WTC11 (cell line): Measurements from ENCODE around the gene SLC29A1. TPM values are rescaled to one million over a fixed set of nuclear protein-coding genes. Genes with fewer than 3 reads are reported as not detected.
A peak's percentile ranks its signal among the peaks of the same experiment; 100 is the strongest.

Experiments
- CREB1 ChIP-seq: sonication (generic); formaldehyde crosslinking; IDR thresholded peaks from 2 replicates; pipeline ENCODE4 v1.8.0; 2023; ENCODE audit warnings: mild to moderate bottlenecking, missing genetic modification reagents
- CREM ChIP-seq: sonication (generic); formaldehyde crosslinking; IDR thresholded peaks from 2 replicates; pipeline ENCODE4 v1.8.1; 2022; ENCODE audit warnings: mild to moderate bottlenecking, missing genetic modification reagents, moderate library complexity
- ELF4 ChIP-seq: sonication (generic); formaldehyde crosslinking; IDR thresholded peaks from 2 replicates; pipeline ENCODE4 v1.8.1; 2022; ENCODE audit warnings: low read depth, mild to moderate bottlenecking, moderate library complexity, missing genetic modification reagents
- FOXP1 ChIP-seq: sonication (generic); formaldehyde crosslinking; IDR thresholded peaks from 2 replicates; pipeline ENCODE4 v1.8.0; 2022; ENCODE audit warnings: missing genetic modification reagents, mild to moderate bottlenecking, moderate library complexity, borderline replicate concordance
- GABPB1 ChIP-seq: sonication (generic); formaldehyde crosslinking; IDR thresholded peaks from 2 replicates; pipeline ENCODE4 v1.8.1; 2023; ENCODE audit warnings: mild to moderate bottlenecking, missing genetic modification reagents
- NFATC4 ChIP-seq: fragments of 250-450 bp; sonication (Bioruptor Pico); IDR thresholded peaks from 2 replicates; pipeline ENCODE4 v1.9.0; 2021; ENCODE audit warnings: mild to moderate bottlenecking
- NR1H2 ChIP-seq: sonication (generic); formaldehyde crosslinking; IDR thresholded peaks from 2 replicates; pipeline ENCODE4 v1.9.0; 2021; ENCODE audit warnings: mild to moderate bottlenecking, moderate library complexity, missing genetic modification reagents
- NR2C2 ChIP-seq: sonication (generic); formaldehyde crosslinking; IDR thresholded peaks from 2 replicates; pipeline ENCODE4 v1.8.0; 2022; ENCODE audit warnings: mild to moderate bottlenecking, missing genetic modification reagents
- SP1 ChIP-seq: sonication (generic); formaldehyde crosslinking; conservative IDR thresholded peaks from 2 replicates; pipeline ENCODE4 v1.8.1; 2022; ENCODE audit warnings: missing genetic modification reagents
- TEAD1 ChIP-seq: sonication (generic); formaldehyde crosslinking; IDR thresholded peaks from 2 replicates; pipeline ENCODE4 v1.8.0; 2022; ENCODE audit warnings: mild to moderate bottlenecking, missing genetic modification reagents
- TEAD4 ChIP-seq: sonication (generic); formaldehyde crosslinking; IDR thresholded peaks from 2 replicates; pipeline ENCODE4 v1.8.0; 2022; ENCODE audit warnings: mild to moderate bottlenecking, missing genetic modification reagents
- ZNF138 ChIP-seq: sonication (generic); formaldehyde crosslinking; conservative IDR thresholded peaks from 2 replicates; pipeline ENCODE4 v1.8.1; 2022; ENCODE audit warnings: mild to moderate bottlenecking, moderate library complexity, missing genetic modification reagents
- ZNF317 ChIP-seq: sonication (generic); formaldehyde crosslinking; IDR thresholded peaks from 2 replicates; pipeline ENCODE4 v1.8.1; 2023; ENCODE audit warnings: low read depth, mild to moderate bottlenecking, moderate library complexity, missing genetic modification reagents, borderline replicate concordance
- total RNA-seq: library from RNA; stranded (reverse); gene quantifications from 3 replicates; pipeline ENCODE4 v1.2.3, GENCODE V29; 2021
- TF ChIP-seq, protein P1 (sequence below): sonication (generic); formaldehyde crosslinking; IDR thresholded peaks from 2 replicates; pipeline ENCODE4 v1.8.1; 2023; ENCODE audit warnings: mild to moderate bottlenecking, missing genetic modification reagents, borderline replicate concordance
- TF ChIP-seq, protein P2 (sequence below): fragments of 250-450 bp; sonication (Bioruptor Pico); IDR thresholded peaks from 2 replicates; pipeline ENCODE4 v1.9.0; 2021; ENCODE audit warnings: moderate library complexity, mild to moderate bottlenecking, inconsistent platforms, borderline replicate concordance
- TF ChIP-seq, protein P3 (sequence below): sonication (generic); formaldehyde crosslinking; conservative IDR thresholded peaks from 2 replicates; pipeline ENCODE4 v1.8.1; 2022; ENCODE audit warnings: mild to moderate bottlenecking, missing genetic modification reagents
- TF ChIP-seq, protein P4 (sequence below): sonication (generic); formaldehyde crosslinking; IDR thresholded peaks from 2 replicates; pipeline ENCODE4 v1.8.0; 2022; ENCODE audit warnings: mild to moderate bottlenecking, missing genetic modification reagents
- TF ChIP-seq, protein P5 (sequence below): sonication (generic); formaldehyde crosslinking; IDR thresholded peaks from 2 replicates; pipeline ENCODE4 v1.8.1; 2023; ENCODE audit warnings: mild to moderate bottlenecking, moderate library complexity, missing genetic modification reagents
- TF ChIP-seq, protein P6 (sequence below): sonication (generic); formaldehyde crosslinking; IDR thresholded peaks from 2 replicates; pipeline ENCODE4 v1.8.1; 2022; ENCODE audit warnings: missing genetic modification reagents, borderline replicate concordance
- TF ChIP-seq, protein P7 (sequence below): sonication (generic); formaldehyde crosslinking; IDR thresholded peaks from 2 replicates; pipeline ENCODE4 v1.8.0; 2022; ENCODE audit warnings: mild to moderate bottlenecking, missing genetic modification reagents
- TF ChIP-seq, protein P8 (sequence below): sonication (generic); formaldehyde crosslinking; IDR thresholded peaks from 2 replicates; pipeline ENCODE4 v1.8.1; 2023; ENCODE audit warnings: mild to moderate bottlenecking, missing genetic modification reagents
- TF ChIP-seq, protein P9 (sequence below): sonication (generic); formaldehyde crosslinking; IDR thresholded peaks from 2 replicates; pipeline ENCODE4 v1.8.0; 2022; ENCODE audit warnings: mild to moderate bottlenecking, missing genetic modification reagents
- TF ChIP-seq, protein P10 (sequence below): fragments of 250-450 bp; sonication (Bioruptor Pico); IDR thresholded peaks from 2 replicates; pipeline ENCODE4 v1.8.0; 2021; ENCODE audit warnings: mild to moderate bottlenecking

Gene SLC29A1
- total RNA-seq, 1 experiment from 2014 or later = 139 TPM

DNA sequence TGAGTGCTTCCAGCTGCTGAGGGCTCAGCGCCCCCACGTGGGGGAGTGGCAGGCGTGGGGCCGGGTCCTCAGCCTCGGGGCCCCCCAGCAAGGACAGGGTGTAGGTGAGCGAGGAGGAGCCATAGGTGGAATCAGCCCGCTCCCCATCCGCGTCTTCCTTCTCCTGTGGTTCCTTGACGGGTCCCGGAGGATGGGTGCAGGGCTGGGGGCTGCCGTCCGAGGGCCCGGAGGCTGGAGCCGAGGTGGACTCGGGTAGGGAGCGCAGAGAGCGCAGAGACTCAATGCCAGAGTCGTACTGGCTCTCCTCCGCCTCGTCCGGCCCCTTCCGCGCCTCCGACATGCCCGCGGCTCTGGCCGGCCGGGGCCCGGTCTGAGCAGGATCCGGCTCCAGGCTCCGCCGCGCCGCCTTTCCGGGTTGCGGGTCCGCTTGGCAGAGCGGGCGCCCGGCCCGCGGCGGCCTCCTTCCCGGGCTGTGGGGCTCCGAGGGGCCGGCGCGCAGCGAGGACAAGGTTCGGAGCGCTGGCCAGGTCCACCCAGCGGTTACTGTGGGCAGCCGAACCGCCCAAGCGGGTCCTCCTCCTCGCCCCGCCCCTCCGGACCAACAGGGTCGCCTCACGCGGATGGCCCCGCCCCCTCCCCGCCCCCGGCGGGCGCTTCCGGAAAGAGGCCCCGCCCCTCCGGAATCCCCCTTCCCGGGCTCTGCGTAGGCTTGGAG is 41.8 kb downstream of the SLC29A1 start, which contains the start of gene NFKBIE (continued):
- TF ChIP-seq, protein P1, sequence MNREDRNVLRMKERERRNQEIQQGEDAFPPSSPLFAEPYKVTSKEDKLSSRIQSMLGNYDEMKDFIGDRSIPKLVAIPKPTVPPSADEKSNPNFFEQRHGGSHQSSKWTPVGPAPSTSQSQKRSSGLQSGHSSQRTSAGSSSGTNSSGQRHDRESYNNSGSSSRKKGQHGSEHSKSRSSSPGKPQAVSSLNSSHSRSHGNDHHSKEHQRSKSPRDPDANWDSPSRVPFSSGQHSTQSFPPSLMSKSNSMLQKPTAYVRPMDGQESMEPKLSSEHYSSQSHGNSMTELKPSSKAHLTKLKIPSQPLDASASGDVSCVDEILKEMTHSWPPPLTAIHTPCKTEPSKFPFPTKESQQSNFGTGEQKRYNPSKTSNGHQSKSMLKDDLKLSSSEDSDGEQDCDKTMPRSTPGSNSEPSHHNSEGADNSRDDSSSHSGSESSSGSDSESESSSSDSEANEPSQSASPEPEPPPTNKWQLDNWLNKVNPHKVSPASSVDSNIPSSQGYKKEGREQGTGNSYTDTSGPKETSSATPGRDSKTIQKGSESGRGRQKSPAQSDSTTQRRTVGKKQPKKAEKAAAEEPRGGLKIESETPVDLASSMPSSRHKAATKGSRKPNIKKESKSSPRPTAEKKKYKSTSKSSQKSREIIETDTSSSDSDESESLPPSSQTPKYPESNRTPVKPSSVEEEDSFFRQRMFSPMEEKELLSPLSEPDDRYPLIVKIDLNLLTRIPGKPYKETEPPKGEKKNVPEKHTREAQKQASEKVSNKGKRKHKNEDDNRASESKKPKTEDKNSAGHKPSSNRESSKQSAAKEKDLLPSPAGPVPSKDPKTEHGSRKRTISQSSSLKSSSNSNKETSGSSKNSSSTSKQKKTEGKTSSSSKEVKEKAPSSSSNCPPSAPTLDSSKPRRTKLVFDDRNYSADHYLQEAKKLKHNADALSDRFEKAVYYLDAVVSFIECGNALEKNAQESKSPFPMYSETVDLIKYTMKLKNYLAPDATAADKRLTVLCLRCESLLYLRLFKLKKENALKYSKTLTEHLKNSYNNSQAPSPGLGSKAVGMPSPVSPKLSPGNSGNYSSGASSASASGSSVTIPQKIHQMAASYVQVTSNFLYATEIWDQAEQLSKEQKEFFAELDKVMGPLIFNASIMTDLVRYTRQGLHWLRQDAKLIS (CRISPR knock-in tag) = no peak
- TF ChIP-seq GABPB1 (CRISPR knock-in tag) = peak; percentile 38; the same call in 1 of the 2 replicates
- TF ChIP-seq, protein P2, sequence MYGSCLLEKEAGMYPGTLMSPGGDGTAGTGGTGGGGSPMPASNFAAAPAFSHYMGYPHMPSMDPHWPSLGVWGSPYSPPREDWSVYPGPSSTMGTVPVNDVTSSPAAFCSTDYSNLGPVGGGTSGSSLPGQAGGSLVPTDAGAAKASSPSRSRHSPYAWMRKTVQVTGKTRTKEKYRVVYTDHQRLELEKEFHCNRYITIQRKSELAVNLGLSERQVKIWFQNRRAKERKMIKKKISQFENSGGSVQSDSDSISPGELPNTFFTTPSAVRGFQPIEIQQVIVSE (CRISPR knock-in tag) = no peak
- peak; percentile 45; the same call in 1 of the 2 replicates for TF ChIP-seq CREM (CRISPR knock-in tag)
- no peak for TF ChIP-seq NFATC4 (CRISPR knock-in tag)
- 0 out of 2 replicates have a peak, but pooled peaks have one; percentile 19 for TF ChIP-seq NR2C2 (CRISPR knock-in tag)
- TF ChIP-seq ELF4 (CRISPR knock-in tag) = peak; percentile 66; the same call in 1 of the 2 replicates
- TF ChIP-seq, protein P3, sequence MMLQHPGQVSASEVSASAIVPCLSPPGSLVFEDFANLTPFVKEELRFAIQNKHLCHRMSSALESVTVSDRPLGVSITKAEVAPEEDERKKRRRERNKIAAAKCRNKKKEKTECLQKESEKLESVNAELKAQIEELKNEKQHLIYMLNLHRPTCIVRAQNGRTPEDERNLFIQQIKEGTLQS = no peak
- TF ChIP-seq, protein P4, sequence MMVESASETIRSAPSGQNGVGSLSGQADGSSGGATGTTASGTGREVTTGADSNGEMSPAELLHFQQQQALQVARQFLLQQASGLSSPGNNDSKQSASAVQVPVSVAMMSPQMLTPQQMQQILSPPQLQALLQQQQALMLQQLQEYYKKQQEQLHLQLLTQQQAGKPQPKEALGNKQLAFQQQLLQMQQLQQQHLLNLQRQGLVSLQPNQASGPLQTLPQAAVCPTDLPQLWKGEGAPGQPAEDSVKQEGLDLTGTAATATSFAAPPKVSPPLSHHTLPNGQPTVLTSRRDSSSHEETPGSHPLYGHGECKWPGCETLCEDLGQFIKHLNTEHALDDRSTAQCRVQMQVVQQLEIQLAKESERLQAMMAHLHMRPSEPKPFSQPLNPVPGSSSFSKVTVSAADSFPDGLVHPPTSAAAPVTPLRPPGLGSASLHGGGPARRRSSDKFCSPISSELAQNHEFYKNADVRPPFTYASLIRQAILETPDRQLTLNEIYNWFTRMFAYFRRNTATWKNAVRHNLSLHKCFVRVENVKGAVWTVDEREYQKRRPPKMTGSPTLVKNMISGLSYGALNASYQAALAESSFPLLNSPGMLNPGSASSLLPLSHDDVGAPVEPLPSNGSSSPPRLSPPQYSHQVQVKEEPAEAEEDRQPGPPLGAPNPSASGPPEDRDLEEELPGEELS (CRISPR knock-in tag) = peak; percentile 28; the same call in 1 of the 2 replicates
- TF ChIP-seq NR1H2 (CRISPR knock-in tag) = no peak
- TF ChIP-seq, protein P5, sequence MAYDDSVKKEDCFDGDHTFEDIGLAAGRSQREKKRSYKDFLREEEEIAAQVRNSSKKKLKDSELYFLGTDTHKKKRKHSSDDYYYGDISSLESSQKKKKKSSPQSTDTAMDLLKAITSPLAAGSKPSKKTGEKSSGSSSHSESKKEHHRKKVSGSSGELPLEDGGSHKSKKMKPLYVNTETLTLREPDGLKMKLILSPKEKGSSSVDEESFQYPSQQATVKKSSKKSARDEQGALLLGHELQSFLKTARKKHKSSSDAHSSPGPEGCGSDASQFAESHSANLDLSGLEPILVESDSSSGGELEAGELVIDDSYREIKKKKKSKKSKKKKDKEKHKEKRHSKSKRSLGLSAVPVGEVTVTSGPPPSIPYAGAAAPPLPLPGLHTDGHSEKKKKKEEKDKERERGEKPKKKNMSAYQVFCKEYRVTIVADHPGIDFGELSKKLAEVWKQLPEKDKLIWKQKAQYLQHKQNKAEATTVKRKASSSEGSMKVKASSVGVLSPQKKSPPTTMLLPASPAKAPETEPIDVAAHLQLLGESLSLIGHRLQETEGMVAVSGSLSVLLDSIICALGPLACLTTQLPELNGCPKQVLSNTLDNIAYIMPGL (CRISPR knock-in tag) = no peak
- TF ChIP-seq, protein P6, sequence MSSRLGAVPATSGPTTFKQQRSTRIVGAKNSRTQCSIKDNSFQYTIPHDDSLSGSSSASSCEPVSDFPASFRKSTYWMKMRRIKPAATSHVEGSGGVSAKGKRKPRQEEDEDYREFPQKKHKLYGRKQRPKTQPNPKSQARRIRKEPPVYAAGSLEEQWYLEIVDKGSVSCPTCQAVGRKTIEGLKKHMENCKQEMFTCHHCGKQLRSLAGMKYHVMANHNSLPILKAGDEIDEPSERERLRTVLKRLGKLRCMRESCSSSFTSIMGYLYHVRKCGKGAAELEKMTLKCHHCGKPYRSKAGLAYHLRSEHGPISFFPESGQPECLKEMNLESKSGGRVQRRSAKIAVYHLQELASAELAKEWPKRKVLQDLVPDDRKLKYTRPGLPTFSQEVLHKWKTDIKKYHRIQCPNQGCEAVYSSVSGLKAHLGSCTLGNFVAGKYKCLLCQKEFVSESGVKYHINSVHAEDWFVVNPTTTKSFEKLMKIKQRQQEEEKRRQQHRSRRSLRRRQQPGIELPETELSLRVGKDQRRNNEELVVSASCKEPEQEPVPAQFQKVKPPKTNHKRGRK (CRISPR knock-in tag) = no peak
- TF ChIP-seq FOXP1 (CRISPR knock-in tag) = peak; percentile 25; the same call in 1 of the 2 replicates
- TF ChIP-seq, protein P7, sequence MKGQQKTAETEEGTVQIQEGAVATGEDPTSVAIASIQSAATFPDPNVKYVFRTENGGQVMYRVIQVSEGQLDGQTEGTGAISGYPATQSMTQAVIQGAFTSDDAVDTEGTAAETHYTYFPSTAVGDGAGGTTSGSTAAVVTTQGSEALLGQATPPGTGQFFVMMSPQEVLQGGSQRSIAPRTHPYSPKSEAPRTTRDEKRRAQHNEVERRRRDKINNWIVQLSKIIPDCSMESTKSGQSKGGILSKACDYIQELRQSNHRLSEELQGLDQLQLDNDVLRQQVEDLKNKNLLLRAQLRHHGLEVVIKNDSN (CRISPR knock-in tag) = no peak; the same call in 1 of the 2 replicates
- TF ChIP-seq, protein P8, sequence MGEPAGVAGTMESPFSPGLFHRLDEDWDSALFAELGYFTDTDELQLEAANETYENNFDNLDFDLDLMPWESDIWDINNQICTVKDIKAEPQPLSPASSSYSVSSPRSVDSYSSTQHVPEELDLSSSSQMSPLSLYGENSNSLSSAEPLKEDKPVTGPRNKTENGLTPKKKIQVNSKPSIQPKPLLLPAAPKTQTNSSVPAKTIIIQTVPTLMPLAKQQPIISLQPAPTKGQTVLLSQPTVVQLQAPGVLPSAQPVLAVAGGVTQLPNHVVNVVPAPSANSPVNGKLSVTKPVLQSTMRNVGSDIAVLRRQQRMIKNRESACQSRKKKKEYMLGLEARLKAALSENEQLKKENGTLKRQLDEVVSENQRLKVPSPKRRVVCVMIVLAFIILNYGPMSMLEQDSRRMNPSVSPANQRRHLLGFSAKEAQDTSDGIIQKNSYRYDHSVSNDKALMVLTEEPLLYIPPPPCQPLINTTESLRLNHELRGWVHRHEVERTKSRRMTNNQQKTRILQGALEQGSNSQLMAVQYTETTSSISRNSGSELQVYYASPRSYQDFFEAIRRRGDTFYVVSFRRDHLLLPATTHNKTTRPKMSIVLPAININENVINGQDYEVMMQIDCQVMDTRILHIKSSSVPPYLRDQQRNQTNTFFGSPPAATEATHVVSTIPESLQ (CRISPR knock-in tag) = no peak
- TF ChIP-seq, protein P9, sequence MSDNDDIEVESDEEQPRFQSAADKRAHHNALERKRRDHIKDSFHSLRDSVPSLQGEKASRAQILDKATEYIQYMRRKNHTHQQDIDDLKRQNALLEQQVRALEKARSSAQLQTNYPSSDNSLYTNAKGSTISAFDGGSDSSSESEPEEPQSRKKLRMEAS (CRISPR knock-in tag) = 0 out of 2 replicates have a peak, but pooled peaks have one; percentile 28
- TF ChIP-seq ZNF317 (CRISPR knock-in tag) = no peak
- no peak for TF ChIP-seq TEAD4 (CRISPR knock-in tag)
- 0 out of 2 replicates have a peak, but pooled peaks have one; percentile 37 for TF ChIP-seq TEAD1 (CRISPR knock-in tag)
- no peak for TF ChIP-seq CREB1
- TF ChIP-seq, protein P10, sequence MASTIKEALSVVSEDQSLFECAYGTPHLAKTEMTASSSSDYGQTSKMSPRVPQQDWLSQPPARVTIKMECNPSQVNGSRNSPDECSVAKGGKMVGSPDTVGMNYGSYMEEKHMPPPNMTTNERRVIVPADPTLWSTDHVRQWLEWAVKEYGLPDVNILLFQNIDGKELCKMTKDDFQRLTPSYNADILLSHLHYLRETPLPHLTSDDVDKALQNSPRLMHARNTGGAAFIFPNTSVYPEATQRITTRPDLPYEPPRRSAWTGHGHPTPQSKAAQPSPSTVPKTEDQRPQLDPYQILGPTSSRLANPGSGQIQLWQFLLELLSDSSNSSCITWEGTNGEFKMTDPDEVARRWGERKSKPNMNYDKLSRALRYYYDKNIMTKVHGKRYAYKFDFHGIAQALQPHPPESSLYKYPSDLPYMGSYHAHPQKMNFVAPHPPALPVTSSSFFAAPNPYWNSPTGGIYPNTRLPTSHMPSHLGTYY = no peak
- peak; percentile 70; the same call in 1 of the 2 replicates for TF ChIP-seq SP1 (CRISPR knock-in tag)
- no peak for TF ChIP-seq ZNF138 (CRISPR knock-in tag)
